ENCODE results near the gene CAMK2A. TPM values are rescaled to one million over a fixed set of nuclear protein-coding genes. Genes with fewer than 3 reads are reported as not detected.

CAMK2A gene
- polyA plus RNA-seq, 1 experiment = 0.37 TPM

DNA sequence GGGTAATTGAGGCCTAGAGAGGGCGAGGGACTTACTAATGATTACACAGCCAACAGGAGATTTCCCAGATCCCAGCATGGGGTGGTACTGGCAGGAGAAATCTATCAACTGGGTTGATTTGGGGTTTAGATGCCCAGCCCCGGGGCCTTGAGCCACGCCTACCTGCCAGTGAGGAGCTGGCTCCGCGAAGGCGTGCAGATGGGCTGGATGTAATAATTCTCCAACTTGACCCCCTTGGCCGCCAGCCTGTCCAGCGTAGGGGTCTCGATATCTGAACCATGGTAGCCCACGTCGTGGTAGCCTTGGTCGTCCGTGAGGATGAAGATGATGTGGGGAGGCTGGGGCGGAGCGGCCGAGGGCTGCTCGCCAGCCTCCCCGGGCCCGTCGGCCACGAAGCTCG is 12.3 kb upstream of the CAMK2A start:
- no peak overlapping the region for H3K27ac ChIP-seq (ENCODE audit: low read depth, low read length)
- TF ChIP-seq, protein P1, sequence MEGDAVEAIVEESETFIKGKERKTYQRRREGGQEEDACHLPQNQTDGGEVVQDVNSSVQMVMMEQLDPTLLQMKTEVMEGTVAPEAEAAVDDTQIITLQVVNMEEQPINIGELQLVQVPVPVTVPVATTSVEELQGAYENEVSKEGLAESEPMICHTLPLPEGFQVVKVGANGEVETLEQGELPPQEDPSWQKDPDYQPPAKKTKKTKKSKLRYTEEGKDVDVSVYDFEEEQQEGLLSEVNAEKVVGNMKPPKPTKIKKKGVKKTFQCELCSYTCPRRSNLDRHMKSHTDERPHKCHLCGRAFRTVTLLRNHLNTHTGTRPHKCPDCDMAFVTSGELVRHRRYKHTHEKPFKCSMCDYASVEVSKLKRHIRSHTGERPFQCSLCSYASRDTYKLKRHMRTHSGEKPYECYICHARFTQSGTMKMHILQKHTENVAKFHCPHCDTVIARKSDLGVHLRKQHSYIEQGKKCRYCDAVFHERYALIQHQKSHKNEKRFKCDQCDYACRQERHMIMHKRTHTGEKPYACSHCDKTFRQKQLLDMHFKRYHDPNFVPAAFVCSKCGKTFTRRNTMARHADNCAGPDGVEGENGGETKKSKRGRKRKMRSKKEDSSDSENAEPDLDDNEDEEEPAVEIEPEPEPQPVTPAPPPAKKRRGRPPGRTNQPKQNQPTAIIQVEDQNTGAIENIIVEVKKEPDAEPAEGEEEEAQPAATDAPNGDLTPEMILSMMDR (IDR thresholded peaks at IDR 0.05; ENCODE audit: low read depth, low read length) = no peak
- H3K27me3 ChIP-seq (ENCODE audit: control insufficient read depth, insufficient read depth, low read length) = no peaks in the 10 kb centered on the region
- ChIA-PET CTCF (interaction anchor here (1.1 to 2.1 kb wide), 6 partner anchors 10 to 49 kb away, joined by 4 to 8 read pairs (median 4); no protein-coding TSS in a partner anchor), POLR2A (interaction anchor here (1.1 to 1.2 kb wide), 2 partner anchors 34 to 76 kb away, joined by 3 to 4 read pairs; no protein-coding TSS in a partner anchor)
- peak overlapping the region; percentile 60 for H3K4me3 ChIP-seq (ENCODE audit: low read depth, low read length)
- no peaks in the 10 kb centered on the region for H3K9me3 ChIP-seq (ENCODE audit: control insufficient read depth, insufficient read depth, low read length)
- DNase-seq (ENCODE audit: low read depth, low spot score) = no peak

DNA sequence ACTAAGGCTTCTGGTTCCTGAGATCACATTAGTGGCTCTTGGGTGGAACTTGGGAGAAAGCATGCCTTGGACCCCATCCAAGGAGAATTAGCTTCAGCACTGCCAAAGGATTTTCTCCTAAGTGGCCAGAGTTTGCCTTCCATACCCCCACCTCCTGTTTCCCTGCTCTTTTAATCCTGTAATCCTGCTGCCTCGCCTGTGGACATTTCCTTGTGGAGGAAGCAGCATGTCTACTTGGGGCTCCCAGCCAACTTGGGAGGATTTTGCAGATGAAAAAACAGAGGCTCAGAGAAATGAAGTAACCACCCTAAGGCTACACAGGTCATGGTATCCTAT is 11.6 kb upstream of the CAMK2A start:
- ChIA-PET CTCF (interaction anchor here (0.6 kb wide), 1 partner anchor 127 kb away, joined by 3 read pairs; no protein-coding TSS in a partner anchor), POLR2A (no interaction called here)
- TF ChIP-seq, protein P1 (IDR thresholded peaks at IDR 0.05; ENCODE audit: low read depth, low read length) = no peak
- H3K27ac ChIP-seq (ENCODE audit: low read depth, low read length) = no peak overlapping the region
- peak overlapping the region; percentile 60 for H3K4me3 ChIP-seq (ENCODE audit: low read depth, low read length)
- H3K27me3 ChIP-seq (ENCODE audit: control insufficient read depth, insufficient read depth, low read length) = no peaks in the 10 kb centered on the region
- DNase-seq (ENCODE audit: low read depth, low spot score) = no peak
- H3K9me3 ChIP-seq (ENCODE audit: control insufficient read depth, insufficient read depth, low read length) = no peaks in the 10 kb centered on the region

DNA sequence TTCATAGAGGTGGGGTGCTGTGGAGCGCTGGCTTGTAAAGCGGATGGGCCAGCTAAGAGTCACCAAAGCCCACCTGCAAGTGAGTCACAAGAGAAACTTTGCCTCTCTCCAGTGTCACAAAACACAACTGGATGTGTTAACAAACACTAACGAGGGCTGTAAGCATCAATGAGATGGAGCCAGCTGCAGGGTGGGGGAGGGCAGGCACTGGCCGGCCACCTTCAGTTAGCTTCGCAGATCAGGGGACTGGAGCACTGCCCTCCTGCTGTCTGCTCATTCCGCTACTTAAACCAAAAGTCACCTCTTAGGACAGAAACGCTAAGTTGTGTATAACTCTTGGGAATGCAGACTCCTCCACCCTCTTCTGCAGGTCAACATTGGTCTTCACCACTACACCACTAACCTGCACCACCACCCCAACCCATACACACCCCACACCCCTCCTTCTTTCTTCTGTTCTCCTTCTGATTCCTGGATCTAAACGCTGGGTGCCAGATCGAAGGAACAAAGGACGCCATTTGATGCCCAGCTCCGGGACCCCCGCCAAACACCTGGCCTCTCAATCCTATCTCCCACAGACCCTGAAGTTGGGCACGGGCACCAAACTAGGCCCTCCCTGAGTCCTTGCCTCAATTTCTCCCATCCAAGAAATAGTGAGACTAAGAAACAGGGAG is 11.1 kb upstream of the CAMK2A start:
- POLR2A ChIA-PET = no interaction called here
- DNase-seq (ENCODE audit: low read depth, low spot score) = no peak
- TF ChIP-seq, protein P1 (IDR thresholded peaks at IDR 0.05; ENCODE audit: low read depth, low read length) = no peak
- Histone ChIP-seq H3K27ac (ENCODE audit: low read depth, low read length) (peak overlapping the region; percentile 52), H3K27me3 (ENCODE audit: control insufficient read depth, insufficient read depth, low read length) (no peaks in the 10 kb centered on the region), H3K4me3 (ENCODE audit: low read depth, low read length) (peak overlapping the region; percentile 60), H3K9me3 (ENCODE audit: control insufficient read depth, insufficient read depth, low read length) (no peaks in the 10 kb centered on the region)
- CTCF ChIA-PET = interaction anchor here (2.8 kb wide), 1 partner anchor 50 kb away, joined by 24 read pairs; no protein-coding TSS in a partner anchor

DNA sequence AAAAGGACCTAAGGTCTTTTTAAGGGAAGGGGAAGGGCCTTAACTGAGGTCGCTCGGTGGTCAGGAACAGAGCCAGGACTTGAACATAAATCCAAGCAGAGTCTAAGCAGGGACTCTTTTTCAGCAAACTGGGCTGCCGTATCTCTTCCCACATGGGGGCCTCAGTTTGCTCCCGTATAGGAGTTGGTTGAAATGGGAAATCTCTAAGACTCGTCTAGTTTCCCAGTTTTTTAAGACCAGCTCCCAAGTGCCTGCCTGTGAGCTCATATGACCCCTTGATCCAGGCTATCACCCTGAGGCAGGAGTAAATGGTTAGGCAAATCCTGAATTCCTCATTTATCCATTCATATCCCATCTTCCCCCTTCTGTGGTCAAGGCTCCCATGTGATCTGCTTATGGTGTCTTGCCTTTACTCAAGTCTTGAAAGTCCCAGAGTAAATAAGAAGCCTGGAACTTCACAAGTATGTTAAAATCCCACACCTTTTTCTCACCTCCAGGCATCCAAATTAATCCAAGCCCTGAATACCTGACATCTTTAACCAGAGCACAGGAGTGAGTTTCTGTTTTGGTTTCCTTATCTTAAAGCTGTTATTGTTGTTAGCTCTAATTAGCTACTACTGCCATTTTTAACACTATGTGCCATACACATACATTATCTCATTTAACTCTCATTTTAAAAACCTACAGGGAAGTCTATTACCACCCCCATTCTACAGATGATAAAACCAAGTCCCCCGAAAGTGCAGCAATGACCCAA is 10.2 kb upstream of the CAMK2A start:
- no peaks in the 10 kb centered on the region for H3K27me3 ChIP-seq (ENCODE audit: control insufficient read depth, insufficient read depth, low read length)
- H3K4me3 ChIP-seq (ENCODE audit: low read depth, low read length) = peak overlapping the region; percentile 60
- CTCF ChIA-PET = interaction anchor here (2.8 kb wide), 1 partner anchor 51 kb away, joined by 24 read pairs; no protein-coding TSS in a partner anchor
- DNase-seq (ENCODE audit: low read depth, low spot score) = no peak
- POLR2A ChIA-PET = interaction anchor here (0.9 to 1.4 kb wide), 3 partner anchors 27 to 78 kb away, joined by 3 to 5 read pairs (median 3); no protein-coding TSS in a partner anchor
- TF ChIP-seq, protein P1 (IDR thresholded peaks at IDR 0.05; ENCODE audit: low read depth, low read length) = no peak
- peak overlapping the region; percentile 92 for H3K27ac ChIP-seq (ENCODE audit: low read depth, low read length)
- H3K9me3 ChIP-seq (ENCODE audit: control insufficient read depth, insufficient read depth, low read length) = no peaks in the 10 kb centered on the region; the same call in 1 of the 2 replicates

All from AG04450 (cell line).